ENCODE data around the gene GRK5. TPM values are rescaled to one million over a fixed set of nuclear protein-coding genes. Genes with fewer than 3 reads are reported as not detected.

The GRK5 gene
- total RNA-seq, 1 donor from 2014 or later = 2.8 TPM

DNA sequence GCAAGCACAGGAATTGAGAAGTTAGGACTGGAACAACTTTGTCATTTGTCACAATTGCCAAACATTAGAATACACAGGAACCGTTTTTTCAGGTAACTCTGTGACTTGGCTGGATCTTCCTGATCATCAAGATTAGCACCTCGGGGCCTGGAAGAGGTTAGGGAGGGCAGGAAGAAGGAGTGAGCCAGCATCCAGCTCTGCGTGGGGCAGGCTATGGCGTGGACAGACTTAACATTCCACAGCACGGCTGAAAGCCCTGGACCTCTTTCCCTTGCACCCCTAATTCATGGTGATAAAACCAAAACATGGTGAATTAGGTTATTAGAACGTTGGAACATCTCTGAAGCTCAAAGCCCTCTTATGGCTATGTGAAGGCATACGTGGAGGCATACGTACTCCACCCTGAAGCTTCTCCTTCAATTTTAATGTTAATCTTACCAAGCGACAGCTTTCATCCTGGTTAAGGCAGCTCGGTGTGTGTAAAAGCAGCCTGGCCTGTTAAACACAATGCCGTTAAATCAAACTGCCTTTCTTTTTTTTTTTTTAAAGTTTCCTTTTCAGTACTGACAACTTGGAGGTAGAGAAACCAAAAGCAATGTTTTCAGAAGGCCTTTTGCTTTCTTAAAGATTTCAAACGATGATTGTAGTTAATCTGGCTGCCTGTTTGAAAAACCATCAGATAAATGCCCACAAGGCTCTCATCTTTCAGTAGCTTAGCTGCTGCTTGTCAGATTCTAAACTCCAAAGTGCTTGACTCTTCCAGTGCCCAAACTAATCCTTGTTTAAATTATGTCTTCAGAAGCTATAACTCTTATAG, 4.5 kb downstream of the GRK5 start:
- Histone ChIP-seq H3K36me3 (ENCODE audit: control insufficient read depth, insufficient read depth, low read length) (no peaks in the 10 kb centered on the region), H3K4me3 (ENCODE audit: low read depth, low read length) (no peak overlapping the region), H3K27me3 (ENCODE audit: control insufficient read depth, insufficient read depth, low read length) (no peaks in the 10 kb centered on the region)
- TF ChIP-seq, protein P1, sequence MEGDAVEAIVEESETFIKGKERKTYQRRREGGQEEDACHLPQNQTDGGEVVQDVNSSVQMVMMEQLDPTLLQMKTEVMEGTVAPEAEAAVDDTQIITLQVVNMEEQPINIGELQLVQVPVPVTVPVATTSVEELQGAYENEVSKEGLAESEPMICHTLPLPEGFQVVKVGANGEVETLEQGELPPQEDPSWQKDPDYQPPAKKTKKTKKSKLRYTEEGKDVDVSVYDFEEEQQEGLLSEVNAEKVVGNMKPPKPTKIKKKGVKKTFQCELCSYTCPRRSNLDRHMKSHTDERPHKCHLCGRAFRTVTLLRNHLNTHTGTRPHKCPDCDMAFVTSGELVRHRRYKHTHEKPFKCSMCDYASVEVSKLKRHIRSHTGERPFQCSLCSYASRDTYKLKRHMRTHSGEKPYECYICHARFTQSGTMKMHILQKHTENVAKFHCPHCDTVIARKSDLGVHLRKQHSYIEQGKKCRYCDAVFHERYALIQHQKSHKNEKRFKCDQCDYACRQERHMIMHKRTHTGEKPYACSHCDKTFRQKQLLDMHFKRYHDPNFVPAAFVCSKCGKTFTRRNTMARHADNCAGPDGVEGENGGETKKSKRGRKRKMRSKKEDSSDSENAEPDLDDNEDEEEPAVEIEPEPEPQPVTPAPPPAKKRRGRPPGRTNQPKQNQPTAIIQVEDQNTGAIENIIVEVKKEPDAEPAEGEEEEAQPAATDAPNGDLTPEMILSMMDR (IDR thresholded peaks at IDR 0.05; ENCODE audit: insufficient read depth, low read length, poor library complexity, severe bottlenecking) = no peak
- no peak for DNase-seq (ENCODE audit: low read depth)

DNA sequence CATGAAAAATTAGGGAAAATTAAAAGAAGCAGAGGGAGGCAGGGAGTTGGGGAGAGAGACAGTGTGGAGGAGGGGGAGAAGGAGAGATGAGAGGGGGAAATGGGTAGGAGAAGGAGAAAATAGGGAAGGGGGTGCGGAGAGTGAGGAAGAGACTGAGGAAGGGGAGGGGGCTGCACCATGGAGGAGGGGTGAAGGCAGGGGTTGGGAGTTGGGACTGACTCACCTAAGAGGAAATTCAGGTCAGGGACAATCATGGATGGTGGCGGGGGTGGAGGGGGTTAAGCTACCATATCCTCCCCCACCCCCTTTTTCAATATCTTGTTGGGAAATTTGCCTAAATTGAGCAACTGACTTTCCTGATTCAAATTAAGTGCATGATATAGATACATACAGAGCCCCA, 8.0 kb downstream of the GRK5 start:
- no peak for DNase-seq (ENCODE audit: low read depth)

DNA sequence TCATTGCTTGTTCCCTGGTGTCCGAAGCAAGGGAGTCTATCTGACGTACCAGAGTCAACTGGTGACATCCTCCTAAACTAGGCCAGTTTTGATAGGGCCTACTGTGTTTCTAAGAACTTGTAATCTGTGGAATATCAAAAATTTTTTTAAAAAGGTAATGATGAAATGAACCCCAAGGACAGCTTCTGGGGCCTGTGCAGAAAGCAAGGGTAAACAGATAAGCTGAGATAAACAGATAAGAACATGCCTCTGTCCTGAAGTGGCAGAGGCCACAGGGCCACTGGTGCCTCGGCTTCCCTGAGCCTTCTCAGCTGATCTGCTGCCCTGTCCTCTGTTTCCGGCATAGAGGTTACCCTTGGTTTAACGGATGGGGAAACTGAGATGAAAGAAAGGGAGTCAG, 8.8 kb downstream of the GRK5 start:
- TF ChIP-seq, protein P1 (IDR thresholded peaks at IDR 0.05; ENCODE audit: insufficient read depth, low read length, poor library complexity, severe bottlenecking) = no peak
- Histone ChIP-seq H3K4me3 (ENCODE audit: low read depth, low read length) (no peak overlapping the region), H3K27me3 (ENCODE audit: control insufficient read depth, insufficient read depth, low read length) (no peaks in the 10 kb centered on the region), H3K36me3 (ENCODE audit: control insufficient read depth, insufficient read depth, low read length) (no peaks in the 10 kb centered on the region)
- DNase-seq (ENCODE audit: low read depth) = no peak

More for the DNA sequence above, 8.0 kb downstream of the GRK5 start:
- no peaks in the 10 kb centered on the region for H3K27me3 ChIP-seq (ENCODE audit: control insufficient read depth, insufficient read depth, low read length)
- TF ChIP-seq, protein P1 (IDR thresholded peaks at IDR 0.05; ENCODE audit: insufficient read depth, low read length, poor library complexity, severe bottlenecking) = no peak
- H3K36me3 ChIP-seq (ENCODE audit: control insufficient read depth, insufficient read depth, low read length) = no peaks in the 10 kb centered on the region
- H3K4me3 ChIP-seq (ENCODE audit: low read depth, low read length) = no peak overlapping the region

DNA sequence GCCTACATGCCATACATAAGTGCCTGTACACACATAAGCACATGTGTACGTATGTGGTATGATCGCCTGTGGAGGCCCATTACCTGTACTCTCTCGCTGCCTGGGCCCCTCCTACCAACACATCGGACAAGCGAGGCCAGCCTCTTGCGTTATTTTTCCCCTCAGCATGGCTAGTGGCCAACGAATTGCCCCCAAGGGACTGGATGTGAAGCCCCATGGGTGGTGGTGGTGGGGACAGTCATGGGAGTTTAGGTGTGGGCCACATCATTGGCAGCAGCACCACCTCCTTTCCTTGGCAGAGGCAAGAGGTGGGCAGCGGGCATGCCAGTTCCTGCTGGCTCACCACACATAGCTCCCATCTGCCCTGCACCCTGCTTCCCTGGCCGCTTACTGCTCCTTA, 10.0 kb downstream of the GRK5 start:
- H3K4me3 ChIP-seq (ENCODE audit: low read depth, low read length) = no peak overlapping the region
- TF ChIP-seq, protein P1 (IDR thresholded peaks at IDR 0.05; ENCODE audit: insufficient read depth, low read length, poor library complexity, severe bottlenecking) = no peak
- no peaks in the 10 kb centered on the region for H3K27me3 ChIP-seq (ENCODE audit: control insufficient read depth, insufficient read depth, low read length)
- H3K36me3 ChIP-seq (ENCODE audit: control insufficient read depth, insufficient read depth, low read length) = no peaks in the 10 kb centered on the region
- no peak for DNase-seq (ENCODE audit: low read depth)

DNA sequence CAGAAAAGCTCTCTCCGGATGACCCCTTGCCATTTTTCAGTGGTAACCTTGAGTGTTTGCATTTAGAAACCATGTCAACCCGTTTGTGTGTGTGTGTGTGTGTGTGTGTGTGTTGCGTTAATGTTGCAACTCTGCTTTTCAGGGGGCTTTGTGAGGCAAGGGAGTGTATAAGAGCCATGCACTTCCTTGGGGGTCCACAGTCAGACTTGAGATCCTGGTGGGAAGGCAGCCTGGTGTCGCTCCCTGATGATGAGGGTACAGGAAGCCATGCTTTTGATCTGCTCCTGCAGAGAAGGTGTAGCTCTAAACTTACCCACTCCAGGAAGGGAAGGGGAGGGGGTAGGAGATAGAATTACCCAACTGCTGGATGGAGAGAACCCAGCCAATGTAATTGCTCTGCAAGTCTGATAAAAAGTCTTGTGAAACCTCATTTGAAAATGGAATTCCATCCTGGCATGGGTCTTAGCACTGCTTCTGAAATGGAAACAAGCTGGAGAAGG, 10.7 kb downstream of the GRK5 start:
- DNase-seq (ENCODE audit: low read depth) = no peak
- H3K36me3 ChIP-seq (ENCODE audit: control insufficient read depth, insufficient read depth, low read length) = no peaks in the 10 kb centered on the region
- H3K4me3 ChIP-seq (ENCODE audit: low read depth, low read length) = no peak overlapping the region

More for the DNA sequence above, 10.7 kb downstream of the GRK5 start:
- TF ChIP-seq, protein P1 (IDR thresholded peaks at IDR 0.05; ENCODE audit: insufficient read depth, low read length, poor library complexity, severe bottlenecking) = no peak
- no peaks in the 10 kb centered on the region for H3K27me3 ChIP-seq (ENCODE audit: control insufficient read depth, insufficient read depth, low read length)
